Measurements from ENCODE around the gene PER1. TPM values are rescaled to one million over a fixed set of nuclear protein-coding genes. Genes with fewer than 3 reads are reported as not detected.

Gene PER1
- total and polyA plus RNA-seq, 9 of the 15 experiments (the other 6 are each of a cell fraction or from before 2014, with no cell fraction given) = 0.13 to 26.0 (median 3.4) TPM

GRCh38 chr17:8125154-8125946 is 26.9 kb downstream of the PER1 start (continued):
- TF ChIP-seq ILF3 (IDR thresholded peaks at IDR 0.05; ENCODE audit: borderline replicate concordance) (0 out of 2 replicates have a peak, but pooled peaks have one; percentile 47), HDAC1 (IDR thresholded peaks at IDR 0.05) (peak in 1 of 2 experiments; percentile 85; a peak in 1 of 4 replicates), CGGBP1 (CRISPR knock-in tag; IDR thresholded peaks at IDR 0.05) (peak; percentile 63; the same call in 1 of the 2 replicates), NFE2 (IDR thresholded peaks at IDR 0.05; ENCODE audit: low read depth) (peak; percentile 55; the same call in 1 of the 2 replicates), ZNF384 (IDR thresholded peaks at IDR 0.05; ENCODE audit: low read depth, low read length) (no peak), EHMT2 (IDR thresholded peaks at IDR 0.05) (no peak), ZNF586 (CRISPR knock-in tag; conservative IDR thresholded peaks at IDR 0.05) (no peak), BDP1 (IDR thresholded peaks at IDR 0.05; ENCODE audit: insufficient read depth, insufficient read length) (peak; percentile 73), E2F8 (IDR thresholded peaks at IDR 0.05; ENCODE audit: low read depth, partially characterized antibody) (peak; percentile 53), RFX5 (IDR thresholded peaks at IDR 0.05; ENCODE audit: low read depth, low read length) (peak; percentile 42; the same call in 1 of the 2 replicates), YY1 (IDR thresholded peaks at IDR 0.05; ENCODE audit: borderline replicate concordance in 1 of 3, control insufficient read depth in 1 of 3, extremely low read depth in 1 of 3, insufficient read depth in 3 of 3, insufficient read length in 1 of 3, insufficient replicate concordance in 2 of 3, low read depth in 1 of 3, low read length in 2 of 3) (peak in 1 of 3 experiments; percentile 12), TEAD4 (IDR thresholded peaks at IDR 0.05; ENCODE audit: low read length) (peak; percentile 74), TEAD4 (CRISPR knock-in tag; IDR thresholded peaks at IDR 0.05; ENCODE audit: borderline replicate concordance) (no peak)

Measured in K562 (cell line).